ACC112 (cell line): ENCODE data around the gene FANK1.

ENCODE experiments used
- H2AFZ ChIP-seq: fragments of 200-600 bp; sonication (generic); one replicate; pipeline ENCODE4 v1.6.0; 2017; ENCODE audit warnings: antibody characterized with exemption, low read length; ENCODE audit not compliant: unreplicated experiment
- H3K27ac ChIP-seq: fragments of 200-600 bp; sonication (generic); 2 replicates; pipeline ENCODE4 v1.5.1; 2014; ENCODE audit warnings: low read depth, mild to moderate bottlenecking, antibody characterized with exemption, low read length, moderate library complexity
- H3K27me3 ChIP-seq: fragments of 200-600 bp; sonication (generic); 2 replicates; pipeline ENCODE4 v1.6.1; 2014; ENCODE audit warnings: mild to moderate bottlenecking, antibody characterized with exemption, low read length, moderate library complexity, mixed read lengths; ENCODE audit not compliant: insufficient read depth
- H3K36me3 ChIP-seq: fragments of 200-600 bp; sonication (generic); 2 replicates; pipeline ENCODE4 v1.6.1; 2016; ENCODE audit warnings: mild to moderate bottlenecking, antibody characterized with exemption, low read length, moderate library complexity, mixed read lengths; ENCODE audit not compliant: insufficient read depth
- H3K4me1 ChIP-seq: fragments of 200-600 bp; sonication (generic); one replicate; pipeline ENCODE4 v1.6.1; 2016; ENCODE audit warnings: low read length, mixed read lengths; ENCODE audit not compliant: insufficient read depth, unreplicated experiment, control insufficient read depth
- H3K4me3 ChIP-seq: fragments of 200-600 bp; sonication (generic); 2 replicates; pipeline ENCODE4 v1.5.1; 2014; ENCODE audit warnings: mild to moderate bottlenecking, low read depth, low read length
- H3K79me2 ChIP-seq: fragments of 200-600 bp; sonication (generic); one replicate; pipeline ENCODE4 v1.6.0; 2016; ENCODE audit warnings: low read length; ENCODE audit not compliant: control insufficient read depth, unreplicated experiment, insufficient read depth

Gene FANK1

DNA sequence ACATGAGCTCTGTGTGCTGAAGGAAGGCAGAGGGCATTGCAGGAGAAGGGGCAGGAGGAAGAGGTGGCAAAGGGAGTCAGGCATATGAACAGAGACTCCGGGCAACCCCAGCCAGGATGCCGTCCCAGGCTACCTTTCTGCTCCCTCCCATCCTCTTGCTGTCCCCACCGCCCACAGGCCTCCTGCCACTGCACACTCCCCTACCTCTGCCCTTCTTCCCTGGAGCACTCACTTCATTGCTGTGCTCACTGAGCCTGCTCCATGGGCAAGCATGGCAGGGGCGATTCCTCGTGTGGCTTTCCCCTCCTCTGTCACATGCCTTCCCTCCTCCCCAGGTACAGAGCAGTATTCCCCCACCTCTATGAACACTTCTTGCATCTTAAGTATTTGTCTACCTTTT lies 93.4 kb downstream of the FANK1 start:
- no peaks in the 10 kb centered on the region for H3K4me1 ChIP-seq
- no peaks in the 10 kb centered on the region for H3K36me3 ChIP-seq
- no peak overlapping the region for H2AFZ ChIP-seq
- H3K4me3 ChIP-seq: no peak overlapping the region
- H3K27me3 ChIP-seq: no peaks in the 10 kb centered on the region
- no peak overlapping the region for H3K27ac ChIP-seq
- H3K79me2 ChIP-seq: no peaks in the 10 kb centered on the region

DNA sequence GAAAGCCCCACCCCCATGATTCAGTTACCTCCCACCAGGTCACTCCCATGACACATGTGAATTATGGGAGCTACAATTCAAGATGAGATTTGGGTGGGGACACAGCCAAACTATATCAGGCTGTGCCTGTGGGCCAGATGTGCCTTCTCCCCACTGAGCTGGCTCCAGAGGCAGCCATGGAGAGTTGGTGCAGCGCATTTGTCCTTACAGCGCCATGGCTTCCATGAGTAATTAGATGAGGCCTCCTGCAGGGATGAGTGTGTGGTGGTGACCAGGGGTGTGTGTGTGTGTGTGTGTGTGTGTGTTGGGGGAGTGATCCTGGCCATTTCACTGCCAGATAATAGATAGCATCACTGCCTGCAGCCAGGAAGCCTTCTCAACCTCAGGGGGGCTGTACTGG lies 94.6 kb downstream of the FANK1 start:
- H2AFZ ChIP-seq: no peak overlapping the region
- no peaks in the 10 kb centered on the region for H3K36me3 ChIP-seq
- no peaks in the 10 kb centered on the region for H3K79me2 ChIP-seq
- H3K27ac ChIP-seq: no peak overlapping the region
- no peaks in the 10 kb centered on the region for H3K27me3 ChIP-seq
- H3K4me1 ChIP-seq: no peaks in the 10 kb centered on the region
- no peak overlapping the region for H3K4me3 ChIP-seq

DNA sequence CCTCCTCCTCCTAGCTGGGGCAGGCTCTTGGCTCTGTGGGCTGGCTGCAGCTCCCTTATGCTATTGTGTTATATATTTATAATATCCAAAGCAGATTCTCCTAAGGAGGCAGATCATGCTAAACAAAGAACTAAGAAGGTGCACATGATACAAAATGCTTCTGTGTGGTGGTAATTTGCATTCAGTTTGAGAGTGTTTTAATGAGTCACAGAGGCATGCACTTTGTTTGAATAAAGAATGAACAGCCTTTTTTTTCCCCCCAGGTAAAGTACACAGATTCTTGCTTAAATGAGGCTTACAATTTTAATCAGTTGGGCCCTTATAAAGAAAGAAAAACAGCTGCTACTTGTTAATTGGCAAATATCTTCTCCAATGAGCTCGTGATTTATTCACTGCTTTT lies 95.0 kb downstream of the FANK1 start:
- Histone ChIP-seq H3K4me1 (no peaks in the 10 kb centered on the region), H3K27ac (no peak overlapping the region), H3K79me2 (no peaks in the 10 kb centered on the region), H3K4me3 (no peak overlapping the region), H3K36me3 (no peaks in the 10 kb centered on the region), H3K27me3 (no peaks in the 10 kb centered on the region), H2AFZ (no peak overlapping the region)

DNA sequence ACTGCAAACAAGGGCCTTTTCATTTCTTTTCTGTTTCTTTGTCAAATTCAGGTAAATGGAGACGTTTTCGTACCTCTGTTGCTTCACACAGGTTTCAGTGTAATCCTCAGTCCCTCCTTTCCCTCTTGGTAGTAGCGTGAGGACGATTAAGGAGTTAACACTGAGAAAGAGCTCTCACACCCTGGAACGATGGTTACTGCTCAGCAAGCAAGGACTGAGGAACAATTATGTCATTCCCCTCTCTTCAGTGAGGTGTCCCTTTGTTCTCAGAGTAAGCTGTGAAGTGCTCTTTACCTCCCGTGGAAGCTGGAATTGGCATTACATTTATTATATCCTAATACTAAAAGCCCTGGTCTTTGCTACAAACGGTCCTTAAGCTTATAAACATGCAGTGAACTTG lies 95.9 kb downstream of the FANK1 start:
- H3K4me1 ChIP-seq: no peaks in the 10 kb centered on the region
- H2AFZ ChIP-seq: no peak overlapping the region
- no peak overlapping the region for H3K27ac ChIP-seq
- no peaks in the 10 kb centered on the region for H3K27me3 ChIP-seq
- no peaks in the 10 kb centered on the region for H3K79me2 ChIP-seq
- no peak overlapping the region for H3K4me3 ChIP-seq
- H3K36me3 ChIP-seq: no peaks in the 10 kb centered on the region

DNA sequence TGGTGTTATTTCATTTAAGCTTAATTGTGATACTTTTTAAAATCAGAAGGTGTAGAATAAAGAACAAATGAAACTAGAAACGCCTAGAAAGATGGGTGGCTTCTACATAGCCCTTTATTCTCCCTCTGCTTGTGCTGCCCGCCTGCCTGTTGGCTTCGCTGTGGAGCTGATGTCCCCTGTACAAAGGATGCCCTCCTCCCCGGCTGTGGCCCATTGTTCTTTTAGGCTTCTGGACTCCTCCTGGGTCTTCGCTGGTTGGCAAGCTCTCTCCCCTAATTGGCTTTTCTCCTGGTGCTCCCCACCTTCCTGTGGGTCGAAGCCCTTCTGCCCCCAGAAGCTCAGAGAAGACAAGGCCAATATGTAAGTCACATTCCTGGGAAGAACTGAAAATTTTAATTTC lies 98.2 kb downstream of the FANK1 start:
- no peaks in the 10 kb centered on the region for H3K79me2 ChIP-seq
- H3K4me3 ChIP-seq: no peak overlapping the region
- no peak overlapping the region for H3K27ac ChIP-seq
- H3K27me3 ChIP-seq: no peaks in the 10 kb centered on the region
- no peak overlapping the region for H2AFZ ChIP-seq
- no peaks in the 10 kb centered on the region for H3K4me1 ChIP-seq
- H3K36me3 ChIP-seq: no peaks in the 10 kb centered on the region

DNA sequence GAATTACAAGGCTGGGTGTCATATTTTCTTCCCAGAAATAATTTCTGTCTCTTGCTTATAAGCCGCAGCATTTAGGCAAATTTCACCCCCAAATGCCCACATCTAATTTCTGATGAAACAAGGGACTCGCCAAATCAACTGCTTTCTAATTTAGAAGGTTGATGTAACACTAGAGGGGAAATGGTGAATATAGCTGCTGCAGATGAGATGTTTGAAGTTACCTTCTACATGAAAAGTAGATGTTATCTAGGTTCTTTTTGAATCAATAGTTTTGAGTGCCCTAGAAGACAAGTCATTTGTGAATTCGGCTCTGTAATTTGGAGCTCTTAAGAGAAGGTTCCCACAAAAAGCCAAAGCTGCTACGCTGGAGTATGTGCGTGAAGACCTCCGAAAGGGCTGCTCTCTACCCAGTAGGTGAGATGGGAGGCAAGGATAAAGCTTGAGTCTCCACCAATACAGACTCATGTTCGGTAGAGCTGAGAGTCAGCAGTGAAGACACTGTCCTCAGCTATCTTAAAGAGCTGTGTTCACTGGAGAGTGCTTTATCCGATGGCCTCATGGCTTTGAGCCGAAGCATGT lies 99.5 kb downstream of the FANK1 start:
- Histone ChIP-seq H3K27me3 (no peaks in the 10 kb centered on the region), H2AFZ (no peak overlapping the region), H3K79me2 (no peaks in the 10 kb centered on the region), H3K27ac (no peak overlapping the region), H3K36me3 (no peaks in the 10 kb centered on the region), H3K4me1 (no peaks in the 10 kb centered on the region), H3K4me3 (no peak overlapping the region)

DNA sequence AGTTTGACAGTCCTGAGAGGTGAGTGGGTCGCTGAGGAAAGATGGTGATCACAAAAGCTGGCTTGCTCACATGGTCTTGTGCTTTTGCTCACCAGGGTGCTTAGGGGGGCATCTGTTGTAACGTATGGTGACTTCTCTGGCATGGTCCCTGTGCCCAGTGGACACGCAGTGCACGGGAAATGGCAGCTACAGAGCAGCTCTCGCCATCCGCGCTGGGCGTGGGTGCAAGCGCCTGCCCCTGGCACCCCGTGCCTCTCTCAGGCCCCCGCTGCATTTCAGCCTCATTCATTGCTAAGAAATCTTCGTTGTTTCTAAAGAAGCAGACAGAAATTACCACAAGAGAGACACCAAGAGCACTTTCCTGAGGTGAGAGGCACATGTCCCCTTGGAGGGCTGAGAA lies 101.2 kb downstream of the FANK1 start:
- no peaks in the 10 kb centered on the region for H3K36me3 ChIP-seq
- no peaks in the 10 kb centered on the region for H3K27me3 ChIP-seq
- no peak overlapping the region for H3K4me3 ChIP-seq
- no peak overlapping the region for H3K27ac ChIP-seq
- no peaks in the 10 kb centered on the region for H3K4me1 ChIP-seq
- no peaks in the 10 kb centered on the region for H3K79me2 ChIP-seq
- no peak overlapping the region for H2AFZ ChIP-seq

DNA sequence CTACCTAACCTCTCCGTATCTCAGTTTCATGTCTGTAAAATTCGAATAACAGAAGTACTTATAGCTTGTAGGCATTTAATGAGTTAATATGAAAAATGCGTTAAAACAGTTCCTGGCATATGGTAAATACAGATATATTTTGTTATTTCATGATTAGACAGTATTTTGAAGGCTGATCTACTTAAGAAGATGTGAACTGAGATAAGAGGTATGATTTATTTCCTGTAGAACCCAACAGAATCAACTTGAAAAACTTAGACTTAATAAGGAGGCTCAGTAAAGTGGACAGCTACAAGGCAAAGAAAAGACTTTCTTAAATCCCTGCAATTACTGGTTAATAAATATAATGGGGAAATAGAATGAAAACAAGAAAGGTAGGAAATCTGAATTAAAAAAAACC lies 103.3 kb downstream of the FANK1 start:
- Histone ChIP-seq H3K79me2 (no peaks in the 10 kb centered on the region), H3K36me3 (no peaks in the 10 kb centered on the region), H3K4me1 (no peaks in the 10 kb centered on the region), H3K27ac (no peak overlapping the region), H2AFZ (no peak overlapping the region), H3K4me3 (no peak overlapping the region), H3K27me3 (no peaks in the 10 kb centered on the region)

DNA sequence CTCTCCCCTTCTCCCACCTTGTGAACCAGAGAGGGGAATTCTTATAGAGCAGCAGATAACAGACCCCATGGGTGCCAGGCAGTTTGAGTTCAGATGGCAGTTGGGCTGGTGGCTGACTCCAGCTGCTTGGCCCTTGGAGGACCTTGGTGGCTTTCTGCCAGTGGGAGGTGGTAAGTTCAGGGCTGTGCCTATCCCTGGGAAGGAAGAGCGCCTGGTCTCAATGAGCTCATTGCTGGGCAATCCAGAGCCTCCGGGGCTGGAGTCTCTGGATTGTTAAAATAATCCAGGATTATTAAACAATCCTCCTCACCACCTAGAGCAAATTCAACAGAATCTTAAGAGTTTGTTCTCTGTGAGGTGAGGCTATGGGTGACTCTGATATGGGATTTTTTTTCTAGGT lies 105.2 kb downstream of the FANK1 start:
- H3K27ac ChIP-seq: no peak overlapping the region
- H3K4me1 ChIP-seq: no peaks in the 10 kb centered on the region
- H2AFZ ChIP-seq: no peak overlapping the region
- H3K36me3 ChIP-seq: no peaks in the 10 kb centered on the region
- no peak overlapping the region for H3K4me3 ChIP-seq
- no peaks in the 10 kb centered on the region for H3K79me2 ChIP-seq
- no peaks in the 10 kb centered on the region for H3K27me3 ChIP-seq

DNA sequence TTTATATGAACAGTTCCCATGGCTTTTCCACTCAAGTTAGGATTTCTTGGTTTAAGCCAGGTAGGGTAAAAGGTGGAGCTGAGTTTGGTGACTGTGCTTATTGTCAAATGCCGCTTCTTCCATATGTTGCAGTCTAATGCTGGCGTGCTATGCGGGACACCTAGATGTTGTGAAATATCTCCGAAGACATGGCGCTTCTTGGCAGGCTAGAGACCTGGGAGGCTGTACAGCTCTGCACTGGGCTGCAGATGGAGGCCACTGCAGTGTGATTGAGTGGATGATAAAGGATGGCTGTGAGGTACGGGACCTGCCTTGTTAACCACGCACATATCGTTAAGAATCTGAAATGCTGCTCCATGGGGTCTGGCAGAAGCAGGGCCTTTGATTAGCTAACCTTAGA lies 108.4 kb downstream of the FANK1 start:
- no peaks in the 10 kb centered on the region for H3K79me2 ChIP-seq
- H2AFZ ChIP-seq: no peak overlapping the region
- no peak overlapping the region for H3K27ac ChIP-seq
- H3K4me1 ChIP-seq: no peaks in the 10 kb centered on the region
- H3K4me3 ChIP-seq: no peak overlapping the region
- H3K27me3 ChIP-seq: no peaks in the 10 kb centered on the region
- H3K36me3 ChIP-seq: no peaks in the 10 kb centered on the region

DNA sequence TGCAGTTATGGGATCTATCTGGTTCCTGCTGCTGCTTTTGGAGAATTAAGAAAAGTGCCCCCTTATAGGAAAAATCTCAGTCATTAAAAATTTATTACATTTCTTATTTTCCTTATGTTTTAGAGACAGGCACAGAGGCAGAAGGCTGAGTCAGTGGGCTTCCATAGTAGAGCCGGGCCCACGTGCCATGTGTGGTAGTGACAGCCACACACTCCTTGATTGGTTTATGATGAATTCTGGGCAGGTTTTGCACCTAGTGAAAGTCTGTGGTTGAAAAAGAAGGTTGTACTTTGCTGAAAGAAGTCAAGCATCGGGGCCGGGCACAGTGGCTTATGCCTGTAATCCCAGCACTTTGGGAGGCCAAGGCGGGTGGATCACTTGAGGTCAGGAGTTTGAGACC lies 109.9 kb downstream of the FANK1 start:
- Histone ChIP-seq H3K79me2 (no peaks in the 10 kb centered on the region), H3K36me3 (no peaks in the 10 kb centered on the region; the same call in 1 of the 2 replicates), H3K4me1 (no peaks in the 10 kb centered on the region), H3K27me3 (no peaks in the 10 kb centered on the region), H3K27ac (no peak overlapping the region), H2AFZ (no peak overlapping the region), H3K4me3 (no peak overlapping the region)
